MM.1S (cell line): ENCODE measurements around the gene SLC29A1.
"Not testable (repeated sequence)": the region's sequence is repeated elsewhere in the genome, so short reads cannot be mapped to it uniquely, and the experiment has no call there.

Experiments used
- DNase-seq: peaks from one replicate; pipeline ENCODE4 v3.0.0-alpha.2; 2015
- H2AFZ ChIP-seq: fragments of 300-600 bp; sonication (generic); 2 replicates; pipeline ENCODE4 v1.6.0; 2016; ENCODE audit warnings: antibody characterized with exemption, low read length
- H3F3A ChIP-seq: fragments of 300-600 bp; sonication (generic); 2 replicates; pipeline ENCODE4 v1.6.1; 2016; ENCODE audit warnings: mild to moderate bottlenecking, antibody characterized with exemption, low read length, moderate library complexity, mixed read lengths; ENCODE audit not compliant: insufficient read depth
- H3K27ac ChIP-seq: fragments of 300-600 bp; sonication (generic); 2 replicates; pipeline ENCODE4 v1.5.1; 2016; ENCODE audit warnings: mild to moderate bottlenecking, low read length
- H3K27me3 ChIP-seq: fragments of 300-600 bp; sonication (generic); replicated peaks from 2 replicates; pipeline ENCODE4 v1.6.0; 2016; ENCODE audit warnings: low read length; ENCODE audit not compliant: insufficient read depth
- H3K36me3 ChIP-seq: fragments of 300-600 bp; sonication (generic); replicated peaks from 2 replicates; pipeline ENCODE4 v1.6.1; 2016; ENCODE audit warnings: mild to moderate bottlenecking, low read length, mixed read lengths; ENCODE audit not compliant: insufficient read depth
- H3K4me1 ChIP-seq: fragments of 300-600 bp; sonication (generic); 2 replicates; pipeline ENCODE4 v1.6.1; 2016; ENCODE audit warnings: low read length, mixed read lengths
- H3K4me2 ChIP-seq: fragments of 300-600 bp; sonication (generic); 2 replicates; pipeline ENCODE4 v1.6.0; 2016; ENCODE audit warnings: low read depth, low read length
- H3K4me3 ChIP-seq: fragments of 300-600 bp; sonication (generic); 2 replicates; pipeline ENCODE4 v1.5.1; 2016; ENCODE audit warnings: low read length, mixed read lengths
- H3K79me2 ChIP-seq: fragments of 300-600 bp; sonication (generic); 2 replicates; pipeline ENCODE4 v1.6.1; 2016; ENCODE audit warnings: mixed run types, low read length, mixed read lengths
- H3K9ac ChIP-seq: fragments of 300-600 bp; sonication (generic); 2 replicates; pipeline ENCODE4 v1.6.1; 2016; ENCODE audit warnings: low read length, mixed read lengths
- H3K9me2 ChIP-seq: fragments of 300-600 bp; sonication (generic); replicated peaks from 2 replicates; pipeline ENCODE4 v1.6.1; 2016; ENCODE audit warnings: mild to moderate bottlenecking, low read length, mixed read lengths; ENCODE audit not compliant: insufficient read depth
- H3K9me3 ChIP-seq: fragments of 300-600 bp; sonication (generic); replicated peaks from 2 replicates; pipeline ENCODE4 v1.6.1; 2016; ENCODE audit warnings: mild to moderate bottlenecking, low read length, mixed read lengths; ENCODE audit not compliant: insufficient read depth
- H4K20me1 ChIP-seq: fragments of 300-600 bp; sonication (generic); 2 replicates; pipeline ENCODE4 v1.6.1; 2016; ENCODE audit warnings: mild to moderate bottlenecking, low read length, moderate library complexity, mixed read lengths; ENCODE audit not compliant: insufficient read depth
- CTCF ChIP-seq: fragments of 300-600 bp; sonication (generic); IDR thresholded peaks from 2 replicates; pipeline ENCODE4 v1.5.1; 2016; ENCODE audit warnings: antibody characterized with exemption, low read length, mixed read lengths
- EZH2 ChIP-seq: fragments of 300-600 bp; sonication (generic); optimal IDR thresholded peaks from 2 replicates; pipeline ENCODE3; 2017; ENCODE audit warnings: low read depth, mild to moderate bottlenecking, antibody characterized with exemption, low read length, mixed read lengths
- EZH2phosphoT487 ChIP-seq: fragments of 300-600 bp; sonication (generic); IDR thresholded peaks from 2 replicates; pipeline ENCODE4 v1.6.1; 2018; ENCODE audit warnings: antibody characterized with exemption, low read length

The SLC29A1 gene

GRCh38 chr6:44194326-44194725 is 29.1 kb upstream of the SLC29A1 start:
- Histone ChIP-seq H3K79me2 (no peaks in the 10 kb centered on the region), H2AFZ (no peak overlapping the region)

GRCh38 chr6:44196351-44196750 is 27.0 kb upstream of the SLC29A1 start:
- H3K9ac ChIP-seq, H3F3A ChIP-seq, DNase-seq, H3K9me2 ChIP-seq, H3K4me3 ChIP-seq, H4K20me1 ChIP-seq, H3K27me3 ChIP-seq, H3K79me2 ChIP-seq, H3K4me2 ChIP-seq, H2AFZ ChIP-seq, H3K36me3 ChIP-seq, H3K9me3 ChIP-seq, H3K4me1 ChIP-seq, H3K27ac ChIP-seq: not testable (repeated sequence)

More at GRCh38 chr6:44194326-44194725, 29.1 kb upstream of the SLC29A1 start:
- Histone ChIP-seq H3K4me1 (no peaks in the 10 kb centered on the region), H3K4me2 (no peak overlapping the region), H3K9ac (no peak overlapping the region), H3K27me3 (no peaks in the 10 kb centered on the region), H3K9me3 (no peaks in the 10 kb centered on the region), H3K4me3 (no peak overlapping the region), H3F3A (no peaks in the 10 kb centered on the region), H3K9me2 (no peaks in the 10 kb centered on the region), H3K27ac (no peak overlapping the region), H4K20me1 (no peaks in the 10 kb centered on the region), H3K36me3 (no peaks in the 10 kb centered on the region)
- TF ChIP-seq CTCF = no peak
- no peak for DNase-seq

GRCh38 chr6:44198684-44199083 is 24.7 kb upstream of the SLC29A1 start:
- Histone ChIP-seq H3F3A (no peaks in the 10 kb centered on the region), H3K4me1 (no peaks in the 10 kb centered on the region), H2AFZ (no peak overlapping the region), H3K9me3 (no peaks in the 10 kb centered on the region), H3K79me2 (no peaks in the 10 kb centered on the region), H3K4me3 (no peak overlapping the region), H4K20me1 (no peaks in the 10 kb centered on the region), H3K9ac (no peak overlapping the region), H3K4me2 (no peak overlapping the region), H3K36me3 (no peaks in the 10 kb centered on the region), H3K27ac (no peak overlapping the region), H3K27me3 (no peaks in the 10 kb centered on the region), H3K9me2 (no peaks in the 10 kb centered on the region)
- DNase-seq = no peak
- TF ChIP-seq EZH2 (no peak), EZH2phosphoT487 (no peak), CTCF (no peak)

GRCh38 chr6:44199883-44200282 is 23.5 kb upstream of the SLC29A1 start:
- H3K9ac ChIP-seq = no peak overlapping the region
- no peak overlapping the region for H2AFZ ChIP-seq
- TF ChIP-seq CTCF = no peak
- TF ChIP-seq EZH2 = no peak
- TF ChIP-seq EZH2phosphoT487 = no peak
- DNase-seq = no peak
- H3K27ac ChIP-seq = no peak overlapping the region
- no peak overlapping the region for H3K4me3 ChIP-seq
- no peak overlapping the region for H3K4me2 ChIP-seq
- H3F3A ChIP-seq = no peaks in the 10 kb centered on the region
- H3K9me3 ChIP-seq = no peaks in the 10 kb centered on the region
- no peaks in the 10 kb centered on the region for H3K36me3 ChIP-seq
- H3K79me2 ChIP-seq = no peaks in the 10 kb centered on the region
- no peaks in the 10 kb centered on the region for H4K20me1 ChIP-seq
- H3K4me1 ChIP-seq = no peaks in the 10 kb centered on the region
- H3K9me2 ChIP-seq = no peaks in the 10 kb centered on the region
- H3K27me3 ChIP-seq = no peaks in the 10 kb centered on the region
